ENCODE measurements around the gene CCDC194.

The CCDC194 gene

GRCh38 chr19:17390665-17391370 lies 3.2 kb downstream of the CCDC194 start:
- Histone ChIP-seq H3K4me3 (ENCODE audit: low read depth, low read length) (peak overlapping the region; percentile 75), H3K9ac (ENCODE audit: low read length) (peak overlapping the region; percentile 47), H3K27me3 (ENCODE audit: control insufficient read depth, insufficient read depth, low read length) (peaks cover 4% of the 10 kb centered on the region), H3K9me3 (ENCODE audit: control insufficient read depth, insufficient read depth, low read depth, low read length) (peaks cover 11% of the 10 kb centered on the region; the same call in 1 of the 2 replicates), H3K36me3 (ENCODE audit: control insufficient read depth, insufficient read depth, low read length) (no peaks in the 10 kb centered on the region), H3K4me1 (ENCODE audit: control insufficient read depth, insufficient read depth, low read length) (peaks cover 5% of the 10 kb centered on the region; the same call in 1 of the 2 replicates), H3K27ac (ENCODE audit: low read depth, low read length) (no peak overlapping the region)

- Histone ChIP-seq H3K4me1 (ENCODE audit: control insufficient read depth, insufficient read depth, low read length) (peaks cover 3% of the 10 kb centered on the region; the same call in 1 of the 2 replicates), H3K4me3 (ENCODE audit: low read depth, low read length) (peak overlapping the region; percentile 75), H3K9ac (ENCODE audit: low read length) (peak overlapping the region; percentile 47), H3K27ac (ENCODE audit: low read depth, low read length) (no peak overlapping the region), H3K36me3 (ENCODE audit: control insufficient read depth, insufficient read depth, low read length) (no peaks in the 10 kb centered on the region), H3K9me3 (ENCODE audit: control insufficient read depth, insufficient read depth, low read depth, low read length) (peaks cover 11% of the 10 kb centered on the region; the same call in 1 of the 2 replicates), H3K27me3 (ENCODE audit: control insufficient read depth, insufficient read depth, low read length) (peaks cover 4% of the 10 kb centered on the region)
Measured at GRCh38 chr19:17389957-17390664, 3.9 kb downstream of the CCDC194 start.

- peaks cover 11% of the 10 kb centered on the region; the same call in 1 of the 2 replicates for H3K9me3 ChIP-seq (ENCODE audit: control insufficient read depth, insufficient read depth, low read depth, low read length)
- no peak overlapping the region for H3K4me3 ChIP-seq (ENCODE audit: low read depth, low read length)
- no peak overlapping the region for H3K27ac ChIP-seq (ENCODE audit: low read depth, low read length)
- no peaks in the 10 kb centered on the region for H3K36me3 ChIP-seq (ENCODE audit: control insufficient read depth, insufficient read depth, low read length)
- H3K27me3 ChIP-seq (ENCODE audit: control insufficient read depth, insufficient read depth, low read length): peaks cover 4% of the 10 kb centered on the region
- H3K9ac ChIP-seq (ENCODE audit: low read length): no peak overlapping the region
- 0 out of 2 replicates have a peak, but pooled peaks cover 2% of the 10 kb centered on the region for H3K4me1 ChIP-seq (ENCODE audit: control insufficient read depth, insufficient read depth, low read length)
Measured at GRCh38 chr19:17389288-17389687, 4.7 kb downstream of the CCDC194 start.

DNA sequence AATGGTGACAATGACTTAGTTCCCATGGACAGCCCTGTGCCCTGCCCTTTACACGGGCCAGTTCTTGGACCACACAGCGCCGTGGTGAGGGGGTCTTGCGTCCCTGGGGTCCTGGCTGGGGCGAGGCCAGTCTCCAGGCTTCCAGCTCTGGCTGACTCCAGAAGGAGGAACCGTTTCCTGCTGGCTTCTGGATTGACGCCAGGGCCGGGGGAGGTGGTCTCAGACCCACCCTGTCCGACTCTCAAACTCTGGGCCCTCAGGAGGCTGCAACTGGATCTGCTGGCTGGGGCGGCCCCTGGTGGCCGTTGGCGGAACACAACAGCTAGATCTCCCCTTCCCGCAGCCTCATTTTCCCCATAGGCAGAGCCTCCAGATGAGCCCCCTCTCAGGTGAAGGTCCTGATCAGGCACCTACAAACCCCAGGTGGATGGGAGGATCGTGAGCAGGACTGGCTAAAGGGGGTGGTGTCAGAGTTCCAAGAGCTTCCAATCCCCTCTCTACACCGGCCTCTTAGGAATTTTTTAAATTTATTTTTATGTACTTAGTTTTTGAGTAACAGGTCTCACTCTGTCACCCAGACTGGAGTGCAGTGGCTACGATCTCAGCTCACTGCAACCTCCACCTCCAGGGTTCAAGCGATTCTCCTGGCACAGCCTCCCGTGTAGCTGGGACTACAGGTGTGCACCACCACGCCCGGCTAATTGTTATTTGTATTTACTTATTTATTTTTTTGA lies 8.0 kb downstream of the CCDC194 start:
- H3K9ac ChIP-seq (ENCODE audit: low read length): no peak overlapping the region

GRCh38 chr19:17380426-17381138 lies 13.4 kb downstream of the CCDC194 start:
- H3K4me3 ChIP-seq (ENCODE audit: low read depth, low read length): no peak overlapping the region
- no peaks in the 10 kb centered on the region for H3K36me3 ChIP-seq (ENCODE audit: control insufficient read depth, insufficient read depth, low read length)
- H3K4me1 ChIP-seq (ENCODE audit: control insufficient read depth, insufficient read depth, low read length): peaks cover 21% of the 10 kb centered on the region
- H3K27me3 ChIP-seq (ENCODE audit: control insufficient read depth, insufficient read depth, low read length): no peaks in the 10 kb centered on the region
- H3K27ac ChIP-seq (ENCODE audit: low read depth, low read length): no peak overlapping the region
- no peak overlapping the region for H3K9ac ChIP-seq (ENCODE audit: low read length)
- peaks cover 7% of the 10 kb centered on the region for H3K9me3 ChIP-seq (ENCODE audit: control insufficient read depth, insufficient read depth, low read depth, low read length)

More for the DNA sequence above, 8.0 kb downstream of the CCDC194 start:
- peaks cover 12% of the 10 kb centered on the region; the same call in 1 of the 2 replicates for H3K9me3 ChIP-seq (ENCODE audit: control insufficient read depth, insufficient read depth, low read depth, low read length)
- H3K4me3 ChIP-seq (ENCODE audit: low read depth, low read length): no peak overlapping the region
- H3K27me3 ChIP-seq (ENCODE audit: control insufficient read depth, insufficient read depth, low read length): peaks cover 4% of the 10 kb centered on the region
- no peak overlapping the region for H3K27ac ChIP-seq (ENCODE audit: low read depth, low read length)
- peaks cover 8% of the 10 kb centered on the region for H3K4me1 ChIP-seq (ENCODE audit: control insufficient read depth, insufficient read depth, low read length)
- no peaks in the 10 kb centered on the region for H3K36me3 ChIP-seq (ENCODE audit: control insufficient read depth, insufficient read depth, low read length)

DNA sequence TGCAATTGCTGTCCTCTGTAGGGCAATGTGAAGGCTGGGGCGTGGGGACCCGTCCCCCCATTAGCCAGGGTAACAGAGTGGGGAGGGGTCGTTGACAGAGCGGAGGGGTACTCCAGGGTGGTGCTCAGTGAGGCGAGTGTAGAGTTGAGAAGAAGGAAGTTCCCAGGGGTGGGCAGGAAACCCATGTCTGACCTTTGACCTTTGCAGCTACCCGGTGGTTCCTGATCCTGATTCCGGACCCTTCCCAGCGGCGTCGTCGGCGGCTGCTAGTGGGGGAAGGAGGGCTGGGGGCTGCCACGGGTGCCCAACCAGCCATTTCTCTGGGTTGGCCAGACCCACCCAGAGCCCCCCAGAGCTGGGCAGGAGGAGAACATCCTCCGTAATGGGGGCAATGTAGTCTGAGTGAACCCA lies 14.8 kb downstream of the CCDC194 start:
- Histone ChIP-seq H3K9me3 (ENCODE audit: control insufficient read depth, insufficient read depth, low read depth, low read length) (peaks cover 7% of the 10 kb centered on the region), H3K36me3 (ENCODE audit: control insufficient read depth, insufficient read depth, low read length) (no peaks in the 10 kb centered on the region), H3K9ac (ENCODE audit: low read length) (no peak overlapping the region), H3K4me1 (ENCODE audit: control insufficient read depth, insufficient read depth, low read length) (peaks cover 21% of the 10 kb centered on the region), H3K4me3 (ENCODE audit: low read depth, low read length) (no peak overlapping the region), H3K27ac (ENCODE audit: low read depth, low read length) (no peak overlapping the region), H3K27me3 (ENCODE audit: control insufficient read depth, insufficient read depth, low read length) (no peaks in the 10 kb centered on the region)

DNA sequence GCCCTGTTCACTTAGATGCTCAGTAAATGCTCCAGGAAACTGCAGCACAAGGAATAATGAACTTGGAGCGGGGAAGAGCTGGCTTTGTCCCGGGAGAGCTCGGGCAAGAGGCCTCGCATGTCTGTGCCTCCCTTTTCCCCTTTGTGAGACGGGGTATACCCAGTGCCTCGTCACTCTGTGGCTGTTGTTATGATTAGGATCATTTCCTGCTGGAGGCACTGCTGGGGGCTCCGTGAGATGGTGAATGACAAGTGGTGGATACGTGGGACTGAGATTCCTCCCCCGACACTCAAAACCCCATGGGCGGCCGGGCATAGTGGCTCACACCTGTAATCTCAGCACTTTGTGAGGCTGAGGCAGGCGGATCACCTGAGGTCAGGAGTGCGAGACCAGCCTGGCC lies 15.7 kb downstream of the CCDC194 start:
- H3K9me3 ChIP-seq (ENCODE audit: control insufficient read depth, insufficient read depth, low read depth, low read length): peaks cover 7% of the 10 kb centered on the region
- H3K4me3 ChIP-seq (ENCODE audit: low read depth, low read length): no peak overlapping the region
- H3K9ac ChIP-seq (ENCODE audit: low read length): no peak overlapping the region
- peaks cover 21% of the 10 kb centered on the region for H3K4me1 ChIP-seq (ENCODE audit: control insufficient read depth, insufficient read depth, low read length)
- H3K27me3 ChIP-seq (ENCODE audit: control insufficient read depth, insufficient read depth, low read length): no peaks in the 10 kb centered on the region
- H3K27ac ChIP-seq (ENCODE audit: low read depth, low read length): no peak overlapping the region
- H3K36me3 ChIP-seq (ENCODE audit: control insufficient read depth, insufficient read depth, low read length): no peaks in the 10 kb centered on the region

- no peak within 1 kb of the TSS for H3K4me3 ChIP-seq (ENCODE audit: low read depth, low read length)
- H3K4me1 ChIP-seq (ENCODE audit: control insufficient read depth, insufficient read depth, low read length): peaks cover 13% of the 10 kb centered on the region
- H3K36me3 ChIP-seq (ENCODE audit: control insufficient read depth, insufficient read depth, low read length): no peaks in the 10 kb centered on the region
- H3K9me3 ChIP-seq (ENCODE audit: control insufficient read depth, insufficient read depth, low read depth, low read length): peaks cover 7% of the 10 kb centered on the region
- no peaks in the 10 kb centered on the region for H3K27me3 ChIP-seq (ENCODE audit: control insufficient read depth, insufficient read depth, low read length)
- H3K9ac ChIP-seq (ENCODE audit: low read length): no peak within 1 kb of the TSS
- H3K27ac ChIP-seq (ENCODE audit: low read depth, low read length): no peak within 1 kb of the TSS
Measured at GRCh38 chr19:17376935-17377600, 16.9 kb downstream of the CCDC194 start, which contains the start of gene PLVAP. Gene PLVAP (minus strand): TSS chr19:17377342. CDS start chr19:17377288, 54 bp downstream.

GRCh38 chr19:17370026-17370587 lies 23.9 kb downstream of the CCDC194 start:
- Histone ChIP-seq H3K27ac (ENCODE audit: low read depth, low read length) (no peak overlapping the region), H3K9me3 (ENCODE audit: control insufficient read depth, insufficient read depth, low read depth, low read length) (no peaks in the 10 kb centered on the region), H3K9ac (ENCODE audit: low read length) (no peak overlapping the region), H3K4me1 (ENCODE audit: control insufficient read depth, insufficient read depth, low read length) (no peaks in the 10 kb centered on the region; the same call in 1 of the 2 replicates), H3K36me3 (ENCODE audit: control insufficient read depth, insufficient read depth, low read length) (no peaks in the 10 kb centered on the region), H3K27me3 (ENCODE audit: control insufficient read depth, insufficient read depth, low read length) (no peaks in the 10 kb centered on the region), H3K4me3 (ENCODE audit: low read depth, low read length) (no peak overlapping the region)

DNA sequence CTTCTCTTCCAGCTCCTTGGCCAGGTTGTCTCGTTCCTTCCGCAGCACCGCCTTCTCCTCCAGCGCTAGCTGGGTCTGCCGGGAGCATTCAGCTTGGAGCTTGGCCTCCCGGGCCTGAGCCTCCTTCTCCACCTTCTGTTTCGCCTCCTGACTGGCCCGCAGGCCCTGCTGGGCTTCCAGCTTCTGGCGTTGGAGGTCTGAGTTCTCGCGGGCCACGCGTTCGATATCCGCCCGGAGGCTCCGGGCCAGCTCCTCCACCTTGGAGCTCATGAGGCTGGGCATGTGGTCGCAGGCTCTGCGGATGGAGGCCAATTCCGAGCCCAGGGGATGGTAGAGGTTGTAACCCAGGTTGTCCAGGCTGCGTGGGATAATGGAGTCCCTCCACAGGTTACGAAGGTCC lies 28.6 kb downstream of the CCDC194 start:
- Histone ChIP-seq H3K36me3 (ENCODE audit: control insufficient read depth, insufficient read depth, low read length) (no peaks in the 10 kb centered on the region), H3K4me1 (ENCODE audit: control insufficient read depth, insufficient read depth, low read length) (no peaks in the 10 kb centered on the region; the same call in 1 of the 2 replicates), H3K4me3 (ENCODE audit: low read depth, low read length) (no peak overlapping the region), H3K9me3 (ENCODE audit: control insufficient read depth, insufficient read depth, low read depth, low read length) (no peaks in the 10 kb centered on the region), H3K9ac (ENCODE audit: low read length) (no peak overlapping the region), H3K27ac (ENCODE audit: low read depth, low read length) (no peak overlapping the region), H3K27me3 (ENCODE audit: control insufficient read depth, insufficient read depth, low read length) (no peaks in the 10 kb centered on the region)

All from HUES6 (cell line).